Activated naive CD8-positive, alpha-beta T cell treated with anti-CD3 and anti-CD28 coated beads for 36 hours (primary cell): Measurements from ENCODE around the gene CATSPER2. TPM values are rescaled to one million over a fixed set of nuclear protein-coding genes. Genes with fewer than 3 reads are reported as not detected.
"Not testable (repeated sequence)": the region's sequence is repeated elsewhere in the genome, so short reads cannot be mapped to it uniquely, and the experiment has no call there.

ENCODE experiments used
- DNase-seq: peaks from one replicate; pipeline ENCODE4 v3.0.0; 2021
- H3K27ac Mint-ChIP-seq: one replicate; pipeline ENCODE4 v1.8.0; 2022; ENCODE audit warnings: mild to moderate bottlenecking, moderate library complexity, mixed read lengths
- H3K27me3 Mint-ChIP-seq: one replicate; pipeline ENCODE4 v1.8.0; 2022; ENCODE audit warnings: mild to moderate bottlenecking, mixed read lengths
- H3K36me3 Mint-ChIP-seq: one replicate; pipeline ENCODE4 v1.8.0; 2021; ENCODE audit warnings: mild to moderate bottlenecking, mixed read lengths
- H3K4me1 Mint-ChIP-seq: one replicate; pipeline ENCODE4 v1.8.0; 2021; ENCODE audit warnings: mixed read lengths
- H3K4me3 Mint-ChIP-seq: one replicate; pipeline ENCODE4 v1.8.0; 2022; ENCODE audit warnings: mild to moderate bottlenecking, moderate library complexity, mixed read lengths
- H3K9me3 Mint-ChIP-seq: one replicate; pipeline ENCODE4 v1.8.0; 2022; ENCODE audit warnings: mixed read lengths
- total RNA-seq, 2 experiments: library from RNA; stranded (reverse); gene quantifications; one replicate each; pipeline ENCODE4 v1.2.3, GENCODE V29; 2021

The CATSPER2 gene
- total RNA-seq = 1 to 10 TPM in 1 of 2 experiments, under 1 TPM in 1; 0.91 to 1.7 TPM

- H3K36me3 Mint-ChIP-seq = no peaks in the 10 kb centered on the region
- H3K4me3 Mint-ChIP-seq = no peak within 1 kb of the TSS
- no peaks in the 10 kb centered on the region for H3K4me1 Mint-ChIP-seq
- DNase-seq = no peak
- H3K27me3 Mint-ChIP-seq = no peaks in the 10 kb centered on the region
- no peaks in the 10 kb centered on the region for H3K9me3 Mint-ChIP-seq
- no peak within 1 kb of the TSS for H3K27ac Mint-ChIP-seq
These were observed at the start of gene CATSPER2 for GRCh38 chr15:43648649-43649429. Gene CATSPER2, minus strand, starts transcription at chr15:43648844. Its CDS starts 783 bp downstream, at chr15:43648061.

DNA sequence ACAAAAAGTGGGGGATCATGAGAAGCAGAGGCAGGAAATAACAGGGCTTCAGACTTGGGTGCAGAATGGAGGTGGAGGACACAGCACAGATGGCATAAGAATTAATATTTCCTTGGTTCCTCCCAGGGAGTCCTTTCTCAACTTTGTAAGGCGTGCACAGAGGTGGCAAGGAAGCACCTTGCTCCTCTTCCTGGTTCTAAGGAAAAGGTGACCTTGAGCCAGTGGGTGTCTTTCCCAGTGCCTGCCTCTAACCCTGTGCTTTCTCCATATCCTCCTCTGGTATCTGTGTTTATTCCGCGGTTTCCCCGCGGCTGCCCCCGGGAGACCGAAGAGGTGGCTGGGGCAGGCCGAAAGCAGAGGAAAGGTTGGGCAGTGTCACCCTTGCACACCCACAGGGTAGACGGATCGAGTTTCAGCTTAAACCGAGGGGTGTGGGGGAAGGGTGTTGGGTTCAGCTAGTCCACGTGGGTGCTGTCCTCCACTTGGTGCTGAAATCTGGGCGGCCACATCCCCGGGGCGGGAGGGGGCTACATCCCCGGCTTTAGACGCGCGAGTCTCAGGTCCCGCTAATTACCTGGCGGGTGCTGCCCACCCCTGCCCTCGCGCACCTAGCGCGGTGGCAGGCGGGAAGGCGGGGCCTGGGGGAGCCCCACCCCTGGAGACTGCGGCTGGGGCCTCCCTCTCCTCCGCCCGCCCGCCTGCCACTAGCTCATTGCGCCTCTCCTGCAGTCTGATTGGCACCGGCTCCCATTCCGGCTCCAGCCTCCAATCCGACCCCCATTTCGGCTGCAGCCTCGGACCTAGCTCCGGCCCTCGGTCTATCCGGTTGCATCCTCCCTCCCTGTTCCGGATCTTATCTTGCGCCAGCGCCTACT lies 44.7 kb upstream of the CATSPER2 start, which contains the start of gene CKMT1A:
Gene CKMT1A, plus strand, starts transcription at position 712 of the 875 bp plus-strand sequence. CDS start 192 bp downstream, outside the sequence.
- H3K27me3 Mint-ChIP-seq, DNase-seq, H3K4me3 Mint-ChIP-seq, H3K9me3 Mint-ChIP-seq, H3K4me1 Mint-ChIP-seq, H3K36me3 Mint-ChIP-seq, H3K27ac Mint-ChIP-seq: not testable (repeated sequence)

DNA sequence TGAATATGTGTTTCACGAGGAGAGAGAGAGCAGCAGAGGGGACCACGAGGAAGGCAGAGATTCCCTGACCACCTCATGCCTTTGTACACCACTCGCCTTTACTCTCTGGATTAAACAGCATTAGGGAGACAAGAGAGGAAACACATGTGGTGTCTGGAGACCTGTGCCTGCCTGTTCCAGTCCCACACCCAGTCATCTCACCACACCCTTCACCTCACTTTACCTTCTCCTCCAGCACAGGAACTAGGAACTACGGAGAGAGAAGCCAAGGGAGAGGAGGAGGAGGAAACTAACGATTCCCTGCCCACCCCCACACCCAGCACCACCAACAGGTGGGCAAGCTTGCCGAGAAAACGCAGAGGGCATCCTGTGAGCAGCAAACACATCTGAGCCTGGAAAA lies 44.0 kb upstream of the CATSPER2 start:
- not testable (repeated sequence) for H3K4me1 Mint-ChIP-seq, H3K27ac Mint-ChIP-seq, DNase-seq, H3K9me3 Mint-ChIP-seq, H3K27me3 Mint-ChIP-seq, H3K36me3 Mint-ChIP-seq, H3K4me3 Mint-ChIP-seq

- H3K9me3 Mint-ChIP-seq, H3K27me3 Mint-ChIP-seq, H3K4me1 Mint-ChIP-seq, H3K36me3 Mint-ChIP-seq, H3K4me3 Mint-ChIP-seq, DNase-seq, H3K27ac Mint-ChIP-seq: not testable (repeated sequence)
These were observed 41.1 kb upstream of the CATSPER2 start for GRCh38 chr15:43689604-43690301.

DNA sequence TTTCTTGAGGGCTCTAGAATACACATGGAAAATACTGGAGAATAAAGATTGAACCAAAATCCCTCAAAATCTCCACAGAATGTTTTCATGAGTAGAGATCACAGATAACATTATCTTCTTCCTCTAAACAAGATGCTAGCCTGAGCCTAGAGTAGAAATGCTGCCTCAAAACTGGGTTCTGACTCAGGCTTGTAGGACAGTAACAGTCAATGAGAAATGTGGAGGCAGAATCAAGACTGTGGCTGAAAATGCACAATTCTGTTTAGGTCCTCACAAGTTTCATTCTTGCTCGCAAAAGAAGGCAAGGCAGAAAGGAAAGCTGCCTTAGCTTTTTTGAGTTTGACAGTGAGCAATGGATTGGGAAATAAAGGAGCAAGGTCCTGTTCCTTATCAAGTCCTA lies 25.5 kb upstream of the CATSPER2 start:
- H3K9me3 Mint-ChIP-seq, H3K4me1 Mint-ChIP-seq, H3K27me3 Mint-ChIP-seq, DNase-seq, H3K36me3 Mint-ChIP-seq, H3K27ac Mint-ChIP-seq, H3K4me3 Mint-ChIP-seq: not testable (repeated sequence)

- not testable (repeated sequence) for H3K4me3 Mint-ChIP-seq, H3K36me3 Mint-ChIP-seq, DNase-seq, H3K27me3 Mint-ChIP-seq, H3K9me3 Mint-ChIP-seq, H3K27ac Mint-ChIP-seq, H3K4me1 Mint-ChIP-seq
These were observed 17.5 kb upstream of the CATSPER2 start for GRCh38 chr15:43666177-43666576.

DNA sequence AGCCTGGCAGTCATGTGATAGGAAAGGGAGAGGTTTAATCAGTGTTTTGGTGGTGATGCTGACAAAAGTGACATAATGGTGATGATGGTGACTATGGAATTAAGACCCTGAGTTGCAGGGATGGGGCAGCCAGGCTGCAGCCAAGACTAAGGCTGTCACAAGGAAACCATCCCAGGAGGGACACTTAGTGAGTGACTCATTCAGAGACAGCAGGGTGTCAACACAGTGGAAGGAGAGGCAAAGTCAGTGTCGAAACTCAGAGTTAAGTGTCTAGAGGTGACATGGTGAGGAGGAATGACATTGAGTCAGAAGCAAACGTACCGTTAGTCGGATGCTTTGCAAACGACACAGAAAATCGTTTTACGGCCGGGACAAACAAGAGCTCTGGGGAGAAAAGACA lies 14.7 kb upstream of the CATSPER2 start:
- not testable (repeated sequence) for H3K27ac Mint-ChIP-seq, H3K4me3 Mint-ChIP-seq, H3K9me3 Mint-ChIP-seq, H3K36me3 Mint-ChIP-seq, H3K4me1 Mint-ChIP-seq, DNase-seq, H3K27me3 Mint-ChIP-seq

DNA sequence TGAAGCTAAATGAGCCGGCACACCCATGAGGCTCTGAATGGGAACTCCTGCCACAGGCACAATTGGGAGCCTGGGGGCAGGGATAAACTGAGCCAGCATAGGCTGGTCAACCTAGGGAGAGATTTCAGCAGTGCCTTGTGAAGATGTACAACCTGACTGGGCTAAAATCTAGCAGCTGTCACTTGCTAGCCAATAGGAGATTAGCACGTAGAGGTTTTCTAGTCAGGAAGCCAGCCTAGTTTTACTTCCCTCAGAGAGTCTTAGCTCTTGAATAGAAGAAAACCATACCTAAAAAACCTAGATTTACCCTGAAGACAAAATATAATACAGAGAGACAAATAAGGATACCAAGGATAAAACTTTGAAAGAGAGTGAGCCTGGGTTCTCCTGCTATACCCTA lies 13.6 kb upstream of the CATSPER2 start:
- H3K4me1 Mint-ChIP-seq, H3K27ac Mint-ChIP-seq, H3K9me3 Mint-ChIP-seq, H3K36me3 Mint-ChIP-seq, H3K4me3 Mint-ChIP-seq, DNase-seq, H3K27me3 Mint-ChIP-seq: not testable (repeated sequence)

DNA sequence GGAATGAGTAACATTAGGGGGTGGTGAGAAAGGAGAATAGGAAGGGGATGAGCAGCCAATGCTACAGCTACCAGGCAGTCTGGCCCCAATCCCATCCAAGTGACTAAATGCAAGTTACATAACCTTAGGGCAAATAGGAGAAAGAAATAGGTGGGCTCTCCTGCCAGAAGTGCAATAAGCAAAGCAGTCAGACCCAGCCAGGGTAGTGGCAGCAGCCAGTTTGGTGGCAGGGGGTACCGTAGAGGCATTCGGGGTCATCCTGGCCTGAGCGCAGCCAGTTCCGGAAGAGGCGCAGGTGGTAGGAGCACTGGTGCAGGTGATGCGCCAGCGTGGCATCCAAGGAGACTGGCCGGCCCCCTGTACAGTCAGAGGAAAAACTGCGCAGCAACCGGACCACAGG lies 11.1 kb upstream of the CATSPER2 start:
- DNase-seq, H3K36me3 Mint-ChIP-seq, H3K27me3 Mint-ChIP-seq, H3K4me1 Mint-ChIP-seq, H3K27ac Mint-ChIP-seq, H3K4me3 Mint-ChIP-seq, H3K9me3 Mint-ChIP-seq: not testable (repeated sequence)

DNA sequence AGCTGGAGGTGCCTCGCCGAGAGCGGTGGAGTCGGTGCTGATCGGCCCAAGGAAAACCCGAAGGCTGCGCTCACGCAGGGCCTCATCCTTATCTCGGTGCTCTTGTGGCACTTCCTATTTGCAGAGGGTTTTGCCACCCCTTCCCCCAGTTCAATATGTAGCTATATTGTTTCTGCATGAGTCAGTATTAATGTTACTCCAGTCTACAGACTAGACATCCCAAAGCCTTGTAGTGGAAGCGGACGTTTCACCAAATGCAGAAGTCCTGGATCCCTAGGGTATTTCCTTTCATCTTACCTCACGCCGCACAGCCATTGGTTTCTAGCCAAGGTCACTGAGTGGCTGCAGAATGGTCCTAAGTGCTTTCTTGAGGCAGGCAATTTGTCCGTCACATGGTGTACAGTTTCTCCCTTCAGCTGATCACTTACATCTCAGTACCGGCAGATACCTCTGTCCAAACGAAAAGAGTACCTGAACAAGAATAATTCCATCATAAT lies 834 bp upstream of the CATSPER2 start:
- not testable (repeated sequence) for DNase-seq, H3K36me3 Mint-ChIP-seq, H3K4me3 Mint-ChIP-seq, H3K4me1 Mint-ChIP-seq, H3K27me3 Mint-ChIP-seq, H3K27ac Mint-ChIP-seq, H3K9me3 Mint-ChIP-seq

- H3K9me3 Mint-ChIP-seq, H3K27ac Mint-ChIP-seq, H3K27me3 Mint-ChIP-seq, H3K4me3 Mint-ChIP-seq, H3K36me3 Mint-ChIP-seq, DNase-seq, H3K4me1 Mint-ChIP-seq: not testable (repeated sequence)
These were observed 10.0 kb downstream of the CATSPER2 start for GRCh38 chr15:43638464-43639204.

- not testable (repeated sequence) for H3K36me3 Mint-ChIP-seq, H3K9me3 Mint-ChIP-seq, DNase-seq, H3K27ac Mint-ChIP-seq, H3K4me3 Mint-ChIP-seq, H3K4me1 Mint-ChIP-seq, H3K27me3 Mint-ChIP-seq
These were observed 21.7 kb downstream of the CATSPER2 start for GRCh38 chr15:43626937-43627336.

DNA sequence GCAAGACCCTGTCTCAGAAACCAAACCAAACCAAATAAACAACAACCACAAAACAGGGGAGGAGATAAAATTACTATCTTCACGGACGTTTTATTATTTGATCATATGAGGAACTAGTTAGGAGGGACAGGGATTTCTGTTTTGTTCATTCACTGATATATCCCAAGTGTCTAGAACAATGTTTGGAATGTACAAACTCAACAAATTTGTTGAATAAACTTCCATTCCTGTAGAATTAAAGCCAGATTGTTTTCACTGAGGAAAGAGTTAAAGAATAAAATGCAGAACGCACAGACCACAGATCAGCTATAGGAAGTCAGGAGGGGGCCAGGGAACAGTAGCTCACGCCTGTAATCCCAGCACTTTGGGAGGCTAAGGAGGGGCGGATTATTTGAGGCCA lies 23.5 kb downstream of the CATSPER2 start:
- H3K27me3 Mint-ChIP-seq = peaks cover 3% of the 10 kb centered on the region
- H3K9me3 Mint-ChIP-seq = no peaks in the 10 kb centered on the region
- no peaks in the 10 kb centered on the region for H3K4me1 Mint-ChIP-seq
- no peak overlapping the region for H3K4me3 Mint-ChIP-seq
- no peaks in the 10 kb centered on the region for H3K36me3 Mint-ChIP-seq
- H3K27ac Mint-ChIP-seq = no peak overlapping the region
- DNase-seq = no peak

- not testable (repeated sequence) for H3K36me3 Mint-ChIP-seq, H3K27ac Mint-ChIP-seq, H3K27me3 Mint-ChIP-seq, H3K4me3 Mint-ChIP-seq, H3K9me3 Mint-ChIP-seq, DNase-seq, H3K4me1 Mint-ChIP-seq
These were observed 26.4 kb downstream of the CATSPER2 start for GRCh38 chr15:43622068-43622799.
